ENCODE data around the gene CFAP92.

GRCh38 chr3:128940252-128940651, 53.6 kb downstream of the CFAP92 start:
- TF ChIP-seq CTCF (IDR thresholded peaks at IDR 0.05) = no peak
- no peak for TF ChIP-seq POLR2A (IDR thresholded peaks at IDR 0.05)

All from heart left ventricle (tissue), 13 donors.